RWPE2 (cell line): ENCODE results near the gene HLCS.

ENCODE experiments used
- ATAC-seq: fragments of 200-7000 bp; cut with Tn5 transposase; 3 replicates; pipeline ENCODE4 v1.9.1; 2021; ENCODE audit warnings: low read depth
- DNase-seq: peaks from one replicate; pipeline ENCODE4 v3.0.0-alpha.2; 2020; ENCODE audit warnings: low spot score
- H3K27ac ChIP-seq: fragments of 450-650 bp; 2 replicates; pipeline ENCODE4 v1.5.1; 2017; ENCODE audit warnings: mild to moderate bottlenecking; ENCODE audit not compliant: poor library complexity, severe bottlenecking
- H3K27me3 ChIP-seq: fragments of 250-450 bp; sonication (Bioruptor Pico); 2 replicates; pipeline ENCODE4 v1.5.1; 2021; ENCODE audit warnings: mild to moderate bottlenecking, moderate library complexity; ENCODE audit not compliant: insufficient read depth, poor library complexity, severe bottlenecking
- H3K36me3 ChIP-seq: fragments of 250-450 bp; sonication (Bioruptor Pico); 2 replicates; pipeline ENCODE4 v1.5.1; 2020; ENCODE audit warnings: low read depth, mild to moderate bottlenecking, moderate library complexity
- H3K4me1 ChIP-seq: fragments of 250-450 bp; sonication (Bioruptor Pico); 2 replicates; pipeline ENCODE4 v1.5.1; 2021; ENCODE audit warnings: mild to moderate bottlenecking, moderate library complexity; ENCODE audit not compliant: insufficient read depth, poor library complexity, severe bottlenecking
- H3K4me3 ChIP-seq: fragments of 250-450 bp; sonication (Bioruptor Pico); 2 replicates; pipeline ENCODE4 v1.5.1; 2021; ENCODE audit warnings: mild to moderate bottlenecking, moderate library complexity; ENCODE audit not compliant: severe bottlenecking
- H3K9me3 ChIP-seq: fragments of 250-450 bp; sonication (Bioruptor Pico); 2 replicates; pipeline ENCODE4 v1.5.1; 2021; ENCODE audit warnings: mild to moderate bottlenecking, moderate library complexity; ENCODE audit not compliant: severe bottlenecking
- TF ChIP-seq, protein P1 (sequence below): fragments of 450-650 bp; IDR thresholded peaks from one replicate; pipeline ENCODE4 v1.5.1; 2017; ENCODE audit warnings: mild to moderate bottlenecking, moderate library complexity; ENCODE audit not compliant: poor library complexity, severe bottlenecking

The HLCS gene

GRCh38 chr21:36798491-36798890, 168.0 kb downstream of the HLCS start:
- H3K4me3 ChIP-seq: no peak overlapping the region
- TF ChIP-seq, protein P1, sequence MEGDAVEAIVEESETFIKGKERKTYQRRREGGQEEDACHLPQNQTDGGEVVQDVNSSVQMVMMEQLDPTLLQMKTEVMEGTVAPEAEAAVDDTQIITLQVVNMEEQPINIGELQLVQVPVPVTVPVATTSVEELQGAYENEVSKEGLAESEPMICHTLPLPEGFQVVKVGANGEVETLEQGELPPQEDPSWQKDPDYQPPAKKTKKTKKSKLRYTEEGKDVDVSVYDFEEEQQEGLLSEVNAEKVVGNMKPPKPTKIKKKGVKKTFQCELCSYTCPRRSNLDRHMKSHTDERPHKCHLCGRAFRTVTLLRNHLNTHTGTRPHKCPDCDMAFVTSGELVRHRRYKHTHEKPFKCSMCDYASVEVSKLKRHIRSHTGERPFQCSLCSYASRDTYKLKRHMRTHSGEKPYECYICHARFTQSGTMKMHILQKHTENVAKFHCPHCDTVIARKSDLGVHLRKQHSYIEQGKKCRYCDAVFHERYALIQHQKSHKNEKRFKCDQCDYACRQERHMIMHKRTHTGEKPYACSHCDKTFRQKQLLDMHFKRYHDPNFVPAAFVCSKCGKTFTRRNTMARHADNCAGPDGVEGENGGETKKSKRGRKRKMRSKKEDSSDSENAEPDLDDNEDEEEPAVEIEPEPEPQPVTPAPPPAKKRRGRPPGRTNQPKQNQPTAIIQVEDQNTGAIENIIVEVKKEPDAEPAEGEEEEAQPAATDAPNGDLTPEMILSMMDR: no peak
- H3K4me1 ChIP-seq: no peaks in the 10 kb centered on the region
- DNase-seq (no peak), ATAC-seq (no peak)
- H3K9me3 ChIP-seq: peaks cover 6% of the 10 kb centered on the region
- H3K27me3 ChIP-seq: no peaks in the 10 kb centered on the region
- no peak overlapping the region for H3K27ac ChIP-seq
- H3K36me3 ChIP-seq: no peaks in the 10 kb centered on the region

DNA sequence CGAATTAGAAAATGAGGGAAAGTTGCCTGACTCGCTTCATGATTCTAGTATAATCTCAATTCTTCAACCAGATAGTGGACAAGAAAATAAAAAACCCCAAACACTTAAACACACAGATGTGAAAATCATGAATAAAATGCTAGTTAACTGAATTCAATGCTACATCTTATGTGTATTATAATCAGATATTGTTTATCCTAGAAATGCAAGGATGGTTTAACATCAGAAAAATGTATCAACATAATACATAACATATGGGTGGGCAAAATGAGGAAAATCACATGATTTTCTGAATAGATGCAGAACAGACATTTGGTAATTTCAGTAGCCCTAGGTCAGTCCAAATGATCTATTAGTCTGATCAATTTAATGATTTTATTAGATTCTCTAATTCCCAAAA, 170.4 kb downstream of the HLCS start:
- Histone ChIP-seq H3K27ac (no peak overlapping the region), H3K4me3 (no peak overlapping the region), H3K4me1 (no peaks in the 10 kb centered on the region), H3K9me3 (peaks cover 6% of the 10 kb centered on the region), H3K27me3 (no peaks in the 10 kb centered on the region), H3K36me3 (no peaks in the 10 kb centered on the region)
- DNase-seq: no peak
- no peak for ATAC-seq
- TF ChIP-seq, protein P1: no peak

GRCh38 chr21:36792505-36792967, 173.9 kb downstream of the HLCS start:
- DNase-seq (no peak), ATAC-seq (peak; percentile 81)
- Histone ChIP-seq H3K9me3 (peaks cover 2% of the 10 kb centered on the region), H3K36me3 (no peaks in the 10 kb centered on the region), H3K27ac (no peak overlapping the region), H3K4me3 (no peak overlapping the region), H3K27me3 (no peaks in the 10 kb centered on the region), H3K4me1 (peaks cover 8% of the 10 kb centered on the region)
- TF ChIP-seq, protein P1: no peak

DNA sequence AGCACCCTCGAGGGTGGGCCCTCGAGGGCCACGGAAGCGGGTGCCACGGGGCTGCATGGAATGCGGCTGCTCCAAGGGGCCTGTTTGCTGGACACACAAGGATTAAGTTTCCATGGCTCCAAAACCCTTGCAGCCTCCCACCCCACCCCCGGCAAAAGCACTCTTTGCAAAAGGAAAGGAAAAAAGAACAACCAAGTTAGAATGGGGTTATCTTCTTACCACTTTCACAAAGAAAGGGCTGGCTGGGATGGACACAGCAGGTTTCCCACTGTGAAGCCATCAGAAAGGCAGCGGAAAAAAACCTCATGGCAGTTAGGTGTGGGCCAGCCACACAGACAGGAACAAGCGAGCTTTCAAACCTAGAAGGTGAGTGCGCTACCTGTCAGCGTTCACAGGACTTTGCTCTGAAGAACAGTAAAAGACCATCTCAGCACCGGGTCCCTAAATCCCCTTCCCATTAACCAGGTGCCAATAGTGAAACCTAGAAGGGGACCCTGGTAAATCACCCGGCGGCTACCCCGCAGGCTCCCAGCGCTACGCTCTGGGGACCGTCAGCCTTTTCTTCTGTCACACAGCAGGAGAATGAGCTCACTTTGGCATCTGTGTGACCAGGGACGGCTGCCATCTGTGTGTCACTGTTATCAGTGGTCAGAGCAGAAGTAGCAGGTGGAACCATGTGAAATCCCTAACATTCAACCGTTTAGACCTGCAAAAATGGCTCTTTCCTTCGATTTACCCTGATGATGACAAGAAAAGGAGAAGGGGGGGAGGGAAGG, 174.6 kb downstream of the HLCS start:
- H3K36me3 ChIP-seq: no peaks in the 10 kb centered on the region
- TF ChIP-seq, protein P1: no peak
- no peak overlapping the region for H3K27ac ChIP-seq
- DNase-seq (no peak), ATAC-seq (no peak)
- peaks cover 2% of the 10 kb centered on the region for H3K9me3 ChIP-seq
- H3K4me3 ChIP-seq: no peak overlapping the region
- H3K27me3 ChIP-seq: no peaks in the 10 kb centered on the region
- peaks cover 8% of the 10 kb centered on the region for H3K4me1 ChIP-seq

- ATAC-seq: no peak
- Histone ChIP-seq H3K27ac (no peak overlapping the region), H3K9me3 (no peaks in the 10 kb centered on the region), H3K36me3 (no peaks in the 10 kb centered on the region), H3K4me1 (peaks cover 8% of the 10 kb centered on the region), H3K27me3 (no peaks in the 10 kb centered on the region), H3K4me3 (no peak overlapping the region)
- TF ChIP-seq, protein P1: no peak
- no peak for DNase-seq
Measured at GRCh38 chr21:36791180-36791579, 175.3 kb downstream of the HLCS start.
